GM06990 (cell line): Measurements from ENCODE around the gene DCAF11.

Source experiments
- DNase-seq: peaks from one replicate; pipeline ENCODE4 v3.0.0-alpha.2; 2011; ENCODE audit not compliant: insufficient read length; ENCODE audit errors: extremely low read depth
- H3K27me3 ChIP-seq: replicated peaks from 2 replicates; pipeline ENCODE4 v1.6.0; 2011; ENCODE audit warnings: low read length; ENCODE audit not compliant: control insufficient read depth, insufficient read depth
- H3K36me3 ChIP-seq: 2 replicates; pipeline ENCODE4 v1.5.1; 2011; ENCODE audit warnings: low read length; ENCODE audit not compliant: control insufficient read depth, insufficient read depth
- H3K4me3 ChIP-seq: replicated peaks from 2 replicates; pipeline ENCODE4 v1.5.1; 2011; ENCODE audit warnings: low read depth, mild to moderate bottlenecking, control low read depth, low read length
- CTCF ChIP-seq: IDR thresholded peaks from 2 replicates; pipeline ENCODE4 v1.5.1; 2011; ENCODE audit warnings: low read length, control low read depth, mild to moderate bottlenecking, inconsistent platforms; ENCODE audit not compliant: insufficient read depth, poor library complexity, severe bottlenecking

DCAF11 gene

GRCh38 chr14:24093207-24093900 is 21.2 kb upstream of the DCAF11 start:
- no peaks in the 10 kb centered on the region for H3K27me3 ChIP-seq
- no peak for TF ChIP-seq CTCF
- peaks cover 9% of the 10 kb centered on the region for H3K36me3 ChIP-seq
- DNase-seq = no peak
- H3K4me3 ChIP-seq = peak overlapping the region; percentile 72

GRCh38 chr14:24093901-24094840 is 20.4 kb upstream of the DCAF11 start, which contains the start of gene PCK2:
PCK2 (plus strand) TSS chr14:24094311; CDS start chr14:24094406, 95 bp downstream.
- peak; percentile 89 for DNase-seq
- no peak for TF ChIP-seq CTCF
- no peaks in the 10 kb centered on the region for H3K27me3 ChIP-seq
- H3K4me3 ChIP-seq = peak within 1 kb of the TSS; percentile 72
- peaks cover 16% of the 10 kb centered on the region for H3K36me3 ChIP-seq

GRCh38 chr14:24094841-24095270 is 19.7 kb upstream of the DCAF11 start:
- Histone ChIP-seq H3K36me3 (peaks cover 22% of the 10 kb centered on the region), H3K27me3 (no peaks in the 10 kb centered on the region), H3K4me3 (peak overlapping the region; percentile 72)
- DNase-seq = no peak
- TF ChIP-seq CTCF = no peak

GRCh38 chr14:24095271-24096068 is 19.1 kb upstream of the DCAF11 start:
- H3K27me3 ChIP-seq = no peaks in the 10 kb centered on the region
- DNase-seq = peak; percentile 84
- peak overlapping the region; percentile 72 for H3K4me3 ChIP-seq
- H3K36me3 ChIP-seq = peaks cover 27% of the 10 kb centered on the region
- no peak for TF ChIP-seq CTCF

GRCh38 chr14:24096545-24097181 is 17.9 kb upstream of the DCAF11 start:
- Histone ChIP-seq H3K27me3 (no peaks in the 10 kb centered on the region), H3K4me3 (no peak overlapping the region), H3K36me3 (peaks cover 29% of the 10 kb centered on the region)
- TF ChIP-seq CTCF = no peak
- no peak for DNase-seq
